Gastrocnemius medialis (tissue), 4 donors: ENCODE results near the gene KRTAP4-8. TPM values are rescaled to one million over a fixed set of nuclear protein-coding genes. Genes with fewer than 3 reads are reported as not detected.
"Not testable (repeated sequence)": the region's sequence is repeated elsewhere in the genome, so short reads cannot be mapped to it uniquely, and the experiment has no call there.

Source experiments
- ATAC-seq, 2 donors: fragments of 150-250 bp; one replicate each; pipeline ENCODE4 v1.9.1; 2016
- DNase-seq, 2 donors: peaks; one replicate each; pipeline ENCODE4 v3.0.0-alpha.2; 2019
- H3K27ac ChIP-seq, 4 donors: fragments of 200-600 bp; sonication (generic); 1 replicate in 1 of 4; 2 replicates in 3 of 4; pipeline ENCODE4 v1.5.1; 2016 to 2018; ENCODE audit warnings: mild to moderate bottlenecking in 2 of 4, moderate library complexity in 1 of 4
- H3K27me3 ChIP-seq, 3 donors: fragments of 200-600 bp; sonication (generic) in 2 of 3; 1 replicate in 1 of 3; 2 replicates in 2 of 3; pipeline versions ENCODE4 v1.5.1 to v1.6.0; 2016 to 2019; ENCODE audit warnings: mild to moderate bottlenecking in 1 of 3, moderate library complexity in 1 of 3
- H3K36me3 ChIP-seq, 2 donors: fragments of 200-600 bp; sonication (generic) in 1 of 2; one replicate each; pipeline ENCODE4 v1.5.1; 2017 to 2018
- H3K4me1 ChIP-seq, 2 donors: fragments of 200-600 bp; sonication (generic) in 1 of 2; one replicate each; pipeline ENCODE4 v1.5.1; 2016 to 2017; ENCODE audit warnings: mild to moderate bottlenecking in 2 of 2
- H3K4me3 ChIP-seq, 4 donors: fragments of 200-600 bp; sonication (generic) in 3 of 4; 1 replicate in 1 of 4; 2 replicates in 3 of 4; pipeline ENCODE4 v1.5.1; 2016 to 2019; ENCODE audit warnings: mild to moderate bottlenecking in 2 of 4
- H3K9me3 ChIP-seq, 3 donors: fragments of 200-600 bp; sonication (generic) in 2 of 3; 1 replicate in 1 of 3; 2 replicates in 2 of 3; pipeline ENCODE4 v1.5.1; 2016 to 2019
- CTCF ChIP-seq, 5 experiments: fragments of 450-650 bp in 3 of 5; fragments of 200-600 bp in 2 of 5; sonication (generic) in 2 of 5; IDR thresholded peaks in 4 of 5; conservative IDR thresholded peaks in 1 of 5; 1 replicate in 4 of 5; 2 replicates in 1 of 5; pipeline ENCODE4 v1.5.1; 2016 to 2019; ENCODE audit warnings: antibody characterized with exemption in 5 of 5, mild to moderate bottlenecking in 3 of 5, moderate library complexity in 3 of 5
- POLR2A ChIP-seq, 2 donors: fragments of 450-650 bp; IDR thresholded peaks; one replicate each; pipeline ENCODE4 v1.6.1; 2017; ENCODE audit warnings: antibody characterized with exemption in 2 of 2, mild to moderate bottlenecking in 2 of 2, moderate library complexity in 2 of 2
- in situ Hi-C, 4 donors: fragments of 200-750 bp; cut with MboI; loops; one replicate each; pipeline versions ENCODE4 v1.15.0 to v1.8.0; 2017; ENCODE audit warnings: low sequenced_read_pairs in 4 of 4
- intact Hi-C: fragments of 100-400 bp; cut with DNase I; formaldehyde crosslinking; loops from one replicate; pipeline ENCODE4 v1.15.1; 2023; ENCODE audit warnings: low total_unique reads
- total RNA-seq, 4 donors: library from RNA; depleted of rRNA; stranded (reverse); fragments of >200 nt; gene quantifications; one replicate each; pipeline versions ENCODE4 v1.1.0 to v1.2.3, GENCODE V29; 2016

KRTAP4-8 gene
- total RNA-seq, 4 donors from 2014 or later = not detected

- H3K27me3 ChIP-seq = peaks cover 0 to 17% (median 7%) of the 10 kb centered on the region in 3 donors
- TF ChIP-seq CTCF (IDR thresholded peaks at IDR 0.05 in 4 of 5, conservative IDR thresholded peaks at IDR 0.05 in 1 of 5) = no peak
- no peak for TF ChIP-seq POLR2A (IDR thresholded peaks at IDR 0.05)
These were observed 36.0 kb downstream of the KRTAP4-8 start for GRCh38 chr17:41061964-41062363.

GRCh38 chr17:41060052-41060604, 37.8 kb downstream of the KRTAP4-8 start, which contains the start of gene KRTAP2-3:
Gene KRTAP2-3 (minus strand): TSS chr17:41060114. CDS start chr17:41060050, 64 bp downstream.
- no peaks in the 10 kb centered on the region for H3K4me1 ChIP-seq
- ATAC-seq = no peak
- H3K36me3 ChIP-seq = no peaks in the 10 kb centered on the region
- in situ Hi-C loops (loop anchor here in 1 of 4 donors (25.0 kb wide), 1 partner anchor 98 kb away; the partner anchor contains the start of gene KRT39), intact Hi-C loops (no loop called here)
- H3K27me3 ChIP-seq = peaks cover 0 to 21% (median 7%) of the 10 kb centered on the region in 3 donors
- H3K9me3 ChIP-seq = no peaks in the 10 kb centered on the region
- H3K4me3 ChIP-seq = no peak within 1 kb of the TSS
- no peak for DNase-seq
- TF ChIP-seq CTCF (IDR thresholded peaks at IDR 0.05 in 4 of 5, conservative IDR thresholded peaks at IDR 0.05 in 1 of 5) = no peak
- H3K27ac ChIP-seq = no peak within 1 kb of the TSS

More at GRCh38 chr17:41061964-41062363, 36.0 kb downstream of the KRTAP4-8 start:
- Histone ChIP-seq H3K9me3 (no peaks in the 10 kb centered on the region), H3K4me1 (no peaks in the 10 kb centered on the region), H3K4me3 (no peak overlapping the region), H3K27ac (no peak overlapping the region), H3K36me3 (no peaks in the 10 kb centered on the region)
- in situ Hi-C loops (loop anchor here in 1 of 4 donors (25.0 kb wide), 1 partner anchor 100 kb away; the partner anchor contains the start of gene KRT39), intact Hi-C loops (no loop called here)
- no peak for ATAC-seq
- no peak for DNase-seq

- H3K27ac ChIP-seq, H3K4me3 ChIP-seq, intact Hi-C loops, H3K36me3 ChIP-seq, H3K4me1 ChIP-seq, H3K9me3 ChIP-seq, ATAC-seq, DNase-seq: not testable (repeated sequence)
- in situ Hi-C loops = loop anchor here in 1 of 4 donors (25.0 kb wide), 1 partner anchor 97 kb away; the partner anchor contains the start of gene KRT39
- peaks cover 0 to 21% (median 7%) of the 10 kb centered on the region in 3 donors for H3K27me3 ChIP-seq
These were observed 38.5 kb downstream of the KRTAP4-8 start for GRCh38 chr17:41059276-41060051.

GRCh38 chr17:41058741-41059140, 39.2 kb downstream of the KRTAP4-8 start:
- Histone ChIP-seq H3K9me3 (no peaks in the 10 kb centered on the region), H3K4me3 (no peak overlapping the region), H3K36me3 (no peaks in the 10 kb centered on the region), H3K27me3 (peaks cover 0 to 18% (median 7%) of the 10 kb centered on the region in 3 donors), H3K27ac (no peak overlapping the region), H3K4me1 (no peaks in the 10 kb centered on the region)
- intact Hi-C loops = no loop called here
- in situ Hi-C loops = loop anchor here in 1 of 4 donors (25.0 kb wide), 1 partner anchor 96 kb away; the partner anchor contains the start of gene KRT39
- TF ChIP-seq CTCF (IDR thresholded peaks at IDR 0.05 in 4 of 5, conservative IDR thresholded peaks at IDR 0.05 in 1 of 5) (no peak), POLR2A (IDR thresholded peaks at IDR 0.05) (no peak)
- DNase-seq = no peak
- no peak for ATAC-seq

- intact Hi-C loops (no loop called here), in situ Hi-C loops (loop anchor here in 1 of 4 donors (25.0 kb wide), 1 partner anchor 95 kb away; the partner anchor contains the start of gene KRT39)
- DNase-seq (no peak), ATAC-seq (no peak)
- Histone ChIP-seq H3K27me3 (peaks cover 0 to 18% (median 7%) of the 10 kb centered on the region in 3 donors), H3K27ac (no peak overlapping the region), H3K4me3 (no peak overlapping the region), H3K4me1 (no peaks in the 10 kb centered on the region), H3K9me3 (peaks cover 0 to 5% (median 0%) of the 10 kb centered on the region in 3 donors), H3K36me3 (no peaks in the 10 kb centered on the region)
- no peak for TF ChIP-seq CTCF (IDR thresholded peaks at IDR 0.05 in 4 of 5, conservative IDR thresholded peaks at IDR 0.05 in 1 of 5)
- no peak for TF ChIP-seq POLR2A (IDR thresholded peaks at IDR 0.05)
These were observed 40.4 kb downstream of the KRTAP4-8 start for GRCh38 chr17:41057547-41057946.

- H3K27me3 ChIP-seq = peaks cover 0 to 24% (median 7%) of the 10 kb centered on the region in 3 donors
- H3K27ac ChIP-seq, H3K36me3 ChIP-seq, H3K4me1 ChIP-seq, H3K9me3 ChIP-seq, H3K4me3 ChIP-seq, DNase-seq, intact Hi-C loops, ATAC-seq: not testable (repeated sequence)
- in situ Hi-C loops = loop anchor here in 1 of 4 donors (25.0 kb wide), 1 partner anchor 93 kb away; the partner anchor contains the start of gene KRT39
These were observed 42.8 kb downstream of the KRTAP4-8 start, which contains the start of gene KRTAP2-2 for GRCh38 chr17:41055130-41055529. Gene KRTAP2-2 (minus strand): TSS chr17:41055230. CDS start chr17:41055211, 19 bp downstream.

GRCh38 chr17:41054556-41054955, 43.4 kb downstream of the KRTAP4-8 start:
- ATAC-seq, intact Hi-C loops, H3K36me3 ChIP-seq, DNase-seq, H3K4me1 ChIP-seq, H3K27ac ChIP-seq, H3K9me3 ChIP-seq, H3K4me3 ChIP-seq: not testable (repeated sequence)
- H3K27me3 ChIP-seq = peaks cover 0 to 27% (median 7%) of the 10 kb centered on the region in 3 donors
- in situ Hi-C loops = loop anchor here in 1 of 4 donors (25.0 kb wide), 1 partner anchor 92 kb away; the partner anchor contains the start of gene KRT39
